Measurements from ENCODE around the gene THSD7B. TPM values are rescaled to one million over a fixed set of nuclear protein-coding genes. Genes with fewer than 3 reads are reported as not detected.

The THSD7B gene
- total and polyA plus RNA-seq, 2 donors = 0.50 to 4.2 TPM

GRCh38 chr2:137190411-137191195, 425.3 kb downstream of the THSD7B start:
- no peak for DNase-seq (ENCODE audit: low read depth in 6 of 9, low spot score in 9 of 9)
- Histone ChIP-seq H3K4me3 (ENCODE audit: low read length in 2 of 2) (no peak overlapping the region), H3K9me3 (ENCODE audit: control insufficient read depth in 2 of 2, insufficient read depth in 1 of 2, low read length in 1 of 2) (no peaks in the 10 kb centered on the region), H3K27ac (ENCODE audit: low read depth in 1 of 2, low read length in 1 of 2) (no peak overlapping the region), H3K4me1 (ENCODE audit: control insufficient read depth in 2 of 2, insufficient read depth in 2 of 2, low read length in 2 of 2) (no peaks in the 10 kb centered on the region), H3K36me3 (ENCODE audit: control insufficient read depth in 2 of 2, insufficient read depth in 2 of 2, low read length in 1 of 2) (no peaks in the 10 kb centered on the region), H3K27me3 (ENCODE audit: control insufficient read depth in 2 of 2, insufficient read depth in 1 of 2, low read length in 1 of 2) (no peaks in the 10 kb centered on the region)
- 73% methylated on average over 13 of the region's 13 CpGs for WGBS

GRCh38 chr2:137192366-137193310, 427.3 kb downstream of the THSD7B start:
- H3K27ac ChIP-seq (ENCODE audit: low read depth in 1 of 2, low read length in 1 of 2) = no peak overlapping the region
- no peaks in the 10 kb centered on the region for H3K36me3 ChIP-seq (ENCODE audit: control insufficient read depth in 2 of 2, insufficient read depth in 2 of 2, low read length in 1 of 2)
- DNase-seq (ENCODE audit: low read depth in 6 of 9, low spot score in 9 of 9) = no peak
- 96% methylated on average over 6 of the region's 6 CpGs for WGBS
- H3K4me3 ChIP-seq (ENCODE audit: low read length in 2 of 2) = no peak overlapping the region
- H3K9me3 ChIP-seq (ENCODE audit: control insufficient read depth in 2 of 2, insufficient read depth in 1 of 2, low read length in 1 of 2) = no peaks in the 10 kb centered on the region
- H3K27me3 ChIP-seq (ENCODE audit: control insufficient read depth in 2 of 2, insufficient read depth in 1 of 2, low read length in 1 of 2) = no peaks in the 10 kb centered on the region
- H3K4me1 ChIP-seq (ENCODE audit: control insufficient read depth in 2 of 2, insufficient read depth in 2 of 2, low read length in 2 of 2) = no peaks in the 10 kb centered on the region

GRCh38 chr2:137193401-137193800, 428.1 kb downstream of the THSD7B start:
- H3K36me3 ChIP-seq (ENCODE audit: control insufficient read depth in 2 of 2, insufficient read depth in 2 of 2, low read length in 1 of 2) = no peaks in the 10 kb centered on the region
- no peaks in the 10 kb centered on the region for H3K9me3 ChIP-seq (ENCODE audit: control insufficient read depth in 2 of 2, insufficient read depth in 1 of 2, low read length in 1 of 2)
- no peaks in the 10 kb centered on the region for H3K27me3 ChIP-seq (ENCODE audit: control insufficient read depth in 2 of 2, insufficient read depth in 1 of 2, low read length in 1 of 2)
- H3K4me3 ChIP-seq (ENCODE audit: low read length in 2 of 2) = no peak overlapping the region
- no peaks in the 10 kb centered on the region for H3K4me1 ChIP-seq (ENCODE audit: control insufficient read depth in 2 of 2, insufficient read depth in 2 of 2, low read length in 2 of 2)
- WGBS = 91% methylated on average over 3 of the region's 3 CpGs
- H3K27ac ChIP-seq (ENCODE audit: low read depth in 1 of 2, low read length in 1 of 2) = no peak overlapping the region
- no peak for DNase-seq (ENCODE audit: low read depth in 6 of 9, low spot score in 9 of 9)

GRCh38 chr2:137194111-137194510, 428.8 kb downstream of the THSD7B start:
- H3K27me3 ChIP-seq (ENCODE audit: control insufficient read depth in 2 of 2, insufficient read depth in 1 of 2, low read length in 1 of 2) = no peaks in the 10 kb centered on the region
- WGBS = 33% methylated on average over 1 of the region's 1 CpG
- H3K4me3 ChIP-seq (ENCODE audit: low read length in 2 of 2) = no peak overlapping the region
- H3K27ac ChIP-seq (ENCODE audit: low read depth in 1 of 2, low read length in 1 of 2) = no peak overlapping the region
- DNase-seq (ENCODE audit: low read depth in 6 of 9, low spot score in 9 of 9) = no peak
- H3K36me3 ChIP-seq (ENCODE audit: control insufficient read depth in 2 of 2, insufficient read depth in 2 of 2, low read length in 1 of 2) = no peaks in the 10 kb centered on the region
- H3K9me3 ChIP-seq (ENCODE audit: control insufficient read depth in 2 of 2, insufficient read depth in 1 of 2, low read length in 1 of 2) = no peaks in the 10 kb centered on the region
- H3K4me1 ChIP-seq (ENCODE audit: control insufficient read depth in 2 of 2, insufficient read depth in 2 of 2, low read length in 2 of 2) = no peaks in the 10 kb centered on the region

- no peaks in the 10 kb centered on the region for H3K9me3 ChIP-seq (ENCODE audit: control insufficient read depth in 2 of 2, insufficient read depth in 1 of 2, low read length in 1 of 2)
- no peak overlapping the region for H3K27ac ChIP-seq (ENCODE audit: low read depth in 1 of 2, low read length in 1 of 2)
- WGBS = 82% methylated on average over 1 of the region's 1 CpG
Measured at GRCh38 chr2:137199751-137200150, 434.4 kb downstream of the THSD7B start.

GRCh38 chr2:137202318-137202717, 437.0 kb downstream of the THSD7B start:
- no peak for DNase-seq (ENCODE audit: low read depth in 6 of 9, low spot score in 9 of 9)
- no peak overlapping the region for H3K4me3 ChIP-seq (ENCODE audit: low read length in 2 of 2)
- no peaks in the 10 kb centered on the region for H3K4me1 ChIP-seq (ENCODE audit: control insufficient read depth in 2 of 2, insufficient read depth in 2 of 2, low read length in 2 of 2)
- no peaks in the 10 kb centered on the region for H3K27me3 ChIP-seq (ENCODE audit: control insufficient read depth in 2 of 2, insufficient read depth in 1 of 2, low read length in 1 of 2)
- H3K9me3 ChIP-seq (ENCODE audit: control insufficient read depth in 2 of 2, insufficient read depth in 1 of 2, low read length in 1 of 2) = no peaks in the 10 kb centered on the region
- no peaks in the 10 kb centered on the region for H3K36me3 ChIP-seq (ENCODE audit: control insufficient read depth in 2 of 2, insufficient read depth in 2 of 2, low read length in 1 of 2)
- 60% methylated on average over 4 of the region's 4 CpGs for whole genome bisulfite sequencing
- H3K27ac ChIP-seq (ENCODE audit: low read depth in 1 of 2, low read length in 1 of 2) = no peak overlapping the region

More at GRCh38 chr2:137199751-137200150, 434.4 kb downstream of the THSD7B start:
- DNase-seq (ENCODE audit: low read depth in 6 of 9, low spot score in 9 of 9) = no peak
- no peaks in the 10 kb centered on the region for H3K36me3 ChIP-seq (ENCODE audit: control insufficient read depth in 2 of 2, insufficient read depth in 2 of 2, low read length in 1 of 2)
- H3K4me3 ChIP-seq (ENCODE audit: low read length in 2 of 2) = no peak overlapping the region
- H3K27me3 ChIP-seq (ENCODE audit: control insufficient read depth in 2 of 2, insufficient read depth in 1 of 2, low read length in 1 of 2) = no peaks in the 10 kb centered on the region
- no peaks in the 10 kb centered on the region for H3K4me1 ChIP-seq (ENCODE audit: control insufficient read depth in 2 of 2, insufficient read depth in 2 of 2, low read length in 2 of 2)

GRCh38 chr2:137205324-137205723, 440.0 kb downstream of the THSD7B start:
- no peak overlapping the region for H3K27ac ChIP-seq (ENCODE audit: low read depth in 1 of 2, low read length in 1 of 2)
- H3K27me3 ChIP-seq (ENCODE audit: control insufficient read depth in 2 of 2, insufficient read depth in 1 of 2, low read length in 1 of 2) = no peaks in the 10 kb centered on the region
- no peaks in the 10 kb centered on the region for H3K9me3 ChIP-seq (ENCODE audit: control insufficient read depth in 2 of 2, insufficient read depth in 1 of 2, low read length in 1 of 2)
- no peak for DNase-seq (ENCODE audit: low read depth in 6 of 9, low spot score in 9 of 9)
- H3K4me1 ChIP-seq (ENCODE audit: control insufficient read depth in 2 of 2, insufficient read depth in 2 of 2, low read length in 2 of 2) = no peaks in the 10 kb centered on the region
- WGBS = 88% methylated on average over 3 of the region's 3 CpGs
- H3K4me3 ChIP-seq (ENCODE audit: low read length in 2 of 2) = no peak overlapping the region
- H3K36me3 ChIP-seq (ENCODE audit: control insufficient read depth in 2 of 2, insufficient read depth in 2 of 2, low read length in 1 of 2) = no peaks in the 10 kb centered on the region

- Histone ChIP-seq H3K27ac (ENCODE audit: low read depth in 1 of 2, low read length in 1 of 2) (no peak overlapping the region), H3K4me3 (ENCODE audit: low read length in 2 of 2) (no peak overlapping the region), H3K27me3 (ENCODE audit: control insufficient read depth in 2 of 2, insufficient read depth in 1 of 2, low read length in 1 of 2) (no peaks in the 10 kb centered on the region), H3K4me1 (ENCODE audit: control insufficient read depth in 2 of 2, insufficient read depth in 2 of 2, low read length in 2 of 2) (no peaks in the 10 kb centered on the region), H3K36me3 (ENCODE audit: control insufficient read depth in 2 of 2, insufficient read depth in 2 of 2, low read length in 1 of 2) (no peaks in the 10 kb centered on the region), H3K9me3 (ENCODE audit: control insufficient read depth in 2 of 2, insufficient read depth in 1 of 2, low read length in 1 of 2) (no peaks in the 10 kb centered on the region)
- DNase-seq (ENCODE audit: low read depth in 6 of 9, low spot score in 9 of 9) = no peak
- 88% methylated on average over 3 of the region's 3 CpGs for WGBS
Measured at GRCh38 chr2:137206069-137206468, 440.7 kb downstream of the THSD7B start.

DNA sequence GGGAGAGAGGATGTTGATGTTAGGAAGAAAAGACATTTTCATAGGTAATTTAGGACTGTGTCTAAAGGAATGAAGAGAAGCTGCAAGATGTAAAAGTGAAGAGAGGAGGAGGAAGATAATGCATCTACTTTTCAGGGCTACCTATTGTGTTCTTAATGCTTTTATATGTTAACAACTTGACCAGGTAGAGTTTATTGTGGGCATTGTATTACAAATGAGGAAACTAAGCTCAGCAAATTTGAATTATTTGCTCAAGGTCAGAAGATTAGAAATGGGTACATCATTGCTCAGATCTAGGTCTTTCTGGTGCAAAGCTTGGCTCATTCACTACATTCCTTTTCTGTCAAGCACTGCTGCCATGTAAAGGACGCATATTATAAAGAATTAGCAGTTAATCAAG, 441.7 kb downstream of the THSD7B start:
- WGBS = 65% methylated on average over 1 of the region's 1 CpG
- Histone ChIP-seq H3K4me3 (ENCODE audit: low read length in 2 of 2) (no peak overlapping the region), H3K4me1 (ENCODE audit: control insufficient read depth in 2 of 2, insufficient read depth in 2 of 2, low read length in 2 of 2) (no peaks in the 10 kb centered on the region), H3K27me3 (ENCODE audit: control insufficient read depth in 2 of 2, insufficient read depth in 1 of 2, low read length in 1 of 2) (no peaks in the 10 kb centered on the region), H3K27ac (ENCODE audit: low read depth in 1 of 2, low read length in 1 of 2) (no peak overlapping the region), H3K9me3 (ENCODE audit: control insufficient read depth in 2 of 2, insufficient read depth in 1 of 2, low read length in 1 of 2) (no peaks in the 10 kb centered on the region), H3K36me3 (ENCODE audit: control insufficient read depth in 2 of 2, insufficient read depth in 2 of 2, low read length in 1 of 2) (no peaks in the 10 kb centered on the region)
- no peak for DNase-seq (ENCODE audit: low read depth in 6 of 9, low spot score in 9 of 9)

Measured in thymus (tissue), 11 donors.